ENCODE measurements around the gene STMN1.

The STMN1 gene

DNA sequence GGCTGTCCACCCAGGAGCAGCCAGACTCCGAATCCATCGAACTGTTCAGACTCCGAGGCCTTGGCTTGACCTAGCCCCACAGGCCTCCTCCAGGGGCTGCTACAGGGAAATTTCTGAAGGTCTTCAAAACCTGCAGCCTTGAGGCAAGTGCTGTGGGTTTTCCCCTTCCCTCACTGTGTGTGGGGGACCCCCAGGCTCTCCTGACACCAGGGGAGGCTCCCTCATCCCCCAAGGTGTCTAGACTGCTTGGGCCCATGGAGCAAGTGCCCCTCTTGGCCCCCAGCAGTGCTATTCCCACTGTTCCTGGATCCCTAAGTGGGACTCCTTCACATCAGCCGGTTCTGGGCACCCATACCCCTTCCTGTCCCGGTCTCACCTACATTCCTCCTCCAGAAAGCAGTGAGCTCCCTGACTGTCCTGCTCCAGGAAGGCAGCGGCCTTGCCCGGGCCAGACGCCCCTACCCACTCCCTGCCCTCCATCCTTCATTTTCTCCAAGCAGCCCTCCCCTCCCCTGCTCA, 31.5 kb downstream of the STMN1 start:
- peak overlapping the region; percentile 68 for H3K4me3 ChIP-seq (ENCODE audit: low read depth, low read length)
- TF ChIP-seq, protein P1, sequence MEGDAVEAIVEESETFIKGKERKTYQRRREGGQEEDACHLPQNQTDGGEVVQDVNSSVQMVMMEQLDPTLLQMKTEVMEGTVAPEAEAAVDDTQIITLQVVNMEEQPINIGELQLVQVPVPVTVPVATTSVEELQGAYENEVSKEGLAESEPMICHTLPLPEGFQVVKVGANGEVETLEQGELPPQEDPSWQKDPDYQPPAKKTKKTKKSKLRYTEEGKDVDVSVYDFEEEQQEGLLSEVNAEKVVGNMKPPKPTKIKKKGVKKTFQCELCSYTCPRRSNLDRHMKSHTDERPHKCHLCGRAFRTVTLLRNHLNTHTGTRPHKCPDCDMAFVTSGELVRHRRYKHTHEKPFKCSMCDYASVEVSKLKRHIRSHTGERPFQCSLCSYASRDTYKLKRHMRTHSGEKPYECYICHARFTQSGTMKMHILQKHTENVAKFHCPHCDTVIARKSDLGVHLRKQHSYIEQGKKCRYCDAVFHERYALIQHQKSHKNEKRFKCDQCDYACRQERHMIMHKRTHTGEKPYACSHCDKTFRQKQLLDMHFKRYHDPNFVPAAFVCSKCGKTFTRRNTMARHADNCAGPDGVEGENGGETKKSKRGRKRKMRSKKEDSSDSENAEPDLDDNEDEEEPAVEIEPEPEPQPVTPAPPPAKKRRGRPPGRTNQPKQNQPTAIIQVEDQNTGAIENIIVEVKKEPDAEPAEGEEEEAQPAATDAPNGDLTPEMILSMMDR (IDR thresholded peaks at IDR 0.05): no peak
- H3K9me3 ChIP-seq (ENCODE audit: control insufficient read depth, low read length): no peaks in the 10 kb centered on the region
- peak overlapping the region; percentile 93 for H2AFZ ChIP-seq
- H3K4me2 ChIP-seq (ENCODE audit: low read length): peak overlapping the region; percentile 80
- H3K27ac ChIP-seq: peak overlapping the region; percentile 70
- no peaks in the 10 kb centered on the region for H3K79me2 ChIP-seq
- H3K9ac ChIP-seq: no peak overlapping the region
- H3K4me1 ChIP-seq: peaks cover 7% of the 10 kb centered on the region
- no peaks in the 10 kb centered on the region for H3K36me3 ChIP-seq (ENCODE audit: control insufficient read depth, insufficient read depth, low read length)
- H3K27me3 ChIP-seq (ENCODE audit: control insufficient read depth, insufficient read depth, low read length): no peaks in the 10 kb centered on the region

DNA sequence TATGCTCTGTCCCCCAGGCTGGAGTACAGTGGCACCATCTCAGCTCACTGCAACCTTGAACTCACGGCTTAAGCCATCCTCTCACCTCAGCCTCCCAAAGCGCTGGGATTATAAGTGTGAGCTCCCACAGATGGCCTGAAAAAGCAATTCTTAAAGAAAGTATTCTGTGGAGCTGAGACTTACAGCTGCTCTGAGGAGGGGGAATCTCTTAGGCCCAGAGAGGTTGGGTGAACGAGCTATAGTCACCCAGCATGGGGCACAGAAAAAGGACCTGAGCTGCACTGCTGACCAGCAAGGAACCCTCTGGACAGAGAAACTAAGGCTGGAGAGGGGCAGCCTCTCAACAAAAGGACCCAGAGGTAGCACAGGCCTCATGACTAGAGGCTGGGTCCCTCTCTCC, 32.0 kb downstream of the STMN1 start:
- no peaks in the 10 kb centered on the region for H3K79me2 ChIP-seq
- H3K36me3 ChIP-seq (ENCODE audit: control insufficient read depth, insufficient read depth, low read length): no peaks in the 10 kb centered on the region
- peak overlapping the region; percentile 80 for H3K4me2 ChIP-seq (ENCODE audit: low read length)
- H3K27ac ChIP-seq: no peak overlapping the region
- H3K9me3 ChIP-seq (ENCODE audit: control insufficient read depth, low read length): no peaks in the 10 kb centered on the region
- peak overlapping the region; percentile 93 for H2AFZ ChIP-seq
- no peak overlapping the region for H3K4me3 ChIP-seq (ENCODE audit: low read depth, low read length)
- H3K9ac ChIP-seq: no peak overlapping the region
- no peaks in the 10 kb centered on the region for H3K27me3 ChIP-seq (ENCODE audit: control insufficient read depth, insufficient read depth, low read length)
- peaks cover 7% of the 10 kb centered on the region for H3K4me1 ChIP-seq
- TF ChIP-seq, protein P1 (IDR thresholded peaks at IDR 0.05): no peak

DNA sequence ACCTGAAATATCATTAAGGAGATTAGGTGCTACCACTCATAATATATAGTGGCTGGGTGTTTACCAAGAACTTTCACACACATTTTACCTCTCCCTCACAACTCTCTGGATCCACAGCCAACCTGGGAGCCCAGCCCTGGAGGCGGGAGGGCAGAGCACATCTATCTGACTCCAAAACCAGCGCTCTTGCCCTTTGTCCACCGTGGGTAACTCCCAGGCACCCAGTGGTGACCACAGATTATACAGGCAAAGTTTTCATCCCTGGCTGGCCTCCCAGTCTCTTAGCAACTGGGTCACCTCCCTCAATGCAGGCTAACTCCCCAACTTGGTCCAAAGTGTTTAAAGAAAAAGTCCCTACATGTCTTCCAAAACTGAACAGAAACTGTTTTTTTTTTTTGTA, 33.1 kb downstream of the STMN1 start:
- H3K4me2 ChIP-seq (ENCODE audit: low read length): no peak overlapping the region
- no peaks in the 10 kb centered on the region for H3K79me2 ChIP-seq
- no peak overlapping the region for H3K27ac ChIP-seq
- TF ChIP-seq, protein P1 (IDR thresholded peaks at IDR 0.05): no peak
- H3K27me3 ChIP-seq (ENCODE audit: control insufficient read depth, insufficient read depth, low read length): no peaks in the 10 kb centered on the region
- H3K36me3 ChIP-seq (ENCODE audit: control insufficient read depth, insufficient read depth, low read length): no peaks in the 10 kb centered on the region
- no peak overlapping the region for H3K9ac ChIP-seq
- no peak overlapping the region for H3K4me3 ChIP-seq (ENCODE audit: low read depth, low read length)
- no peaks in the 10 kb centered on the region for H3K9me3 ChIP-seq (ENCODE audit: control insufficient read depth, low read length)
- peaks cover 7% of the 10 kb centered on the region for H3K4me1 ChIP-seq
- H2AFZ ChIP-seq: no peak overlapping the region

DNA sequence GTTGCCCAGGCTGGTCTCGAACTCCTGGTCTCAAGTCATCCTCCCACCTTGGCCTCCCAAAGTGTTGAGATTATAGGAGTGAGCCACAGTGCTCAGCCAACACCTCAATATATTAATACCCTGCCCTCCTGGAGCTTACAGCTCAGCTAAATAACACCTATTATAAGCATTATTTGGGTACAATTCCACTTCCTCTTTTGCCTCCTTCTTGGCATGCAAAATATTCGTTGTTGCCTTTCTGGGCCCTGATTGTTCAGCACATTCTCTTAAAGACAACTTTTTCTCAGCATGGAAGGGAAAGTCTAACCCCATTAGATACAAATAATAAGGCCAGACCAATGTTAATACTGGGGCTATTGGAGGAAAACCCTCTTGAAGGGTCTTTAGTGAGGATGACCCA, 33.5 kb downstream of the STMN1 start:
- no peak overlapping the region for H3K4me2 ChIP-seq (ENCODE audit: low read length)
- no peaks in the 10 kb centered on the region for H3K36me3 ChIP-seq (ENCODE audit: control insufficient read depth, insufficient read depth, low read length)
- no peak overlapping the region for H2AFZ ChIP-seq
- no peak overlapping the region for H3K27ac ChIP-seq
- H3K4me1 ChIP-seq: peaks cover 7% of the 10 kb centered on the region
- H3K79me2 ChIP-seq: no peaks in the 10 kb centered on the region
- TF ChIP-seq, protein P1 (IDR thresholded peaks at IDR 0.05): no peak
- H3K27me3 ChIP-seq (ENCODE audit: control insufficient read depth, insufficient read depth, low read length): no peaks in the 10 kb centered on the region
- H3K9me3 ChIP-seq (ENCODE audit: control insufficient read depth, low read length): no peaks in the 10 kb centered on the region
- H3K9ac ChIP-seq: no peak overlapping the region
- no peak overlapping the region for H3K4me3 ChIP-seq (ENCODE audit: low read depth, low read length)

Measured in parathyroid adenoma (tissue), 2 donors.